H9 (cell line): ENCODE data around the gene NXNL2. TPM values are rescaled to one million over a fixed set of nuclear protein-coding genes. Genes with fewer than 3 reads are reported as not detected.

Experiments used
- DNase-seq: peaks from one replicate; pipeline ENCODE4 v3.0.0-alpha.2; 2017
- H2AFZ ChIP-seq: one replicate; pipeline ENCODE4 v1.6.1; 2013; ENCODE audit warnings: mild to moderate bottlenecking, low read length, control low read depth, moderate library complexity
- H2AK5ac ChIP-seq: 2 replicates; pipeline ENCODE4 v1.6.1; 2013; ENCODE audit warnings: low read length, control low read depth, mixed read lengths; ENCODE audit not compliant: insufficient read length
- H2BK120ac ChIP-seq: one replicate; pipeline ENCODE4 v1.6.1; 2013; ENCODE audit warnings: low read depth, mild to moderate bottlenecking, low read length, control low read depth, inconsistent platforms; ENCODE audit not compliant: poor library complexity, severe bottlenecking
- H2BK12ac ChIP-seq: 2 replicates; pipeline ENCODE4 v1.6.1; 2013; ENCODE audit warnings: low read length, control low read depth, mixed read lengths, low read depth; ENCODE audit not compliant: insufficient read length
- H2BK15ac ChIP-seq: 2 replicates; pipeline ENCODE4 v1.6.1; 2013; ENCODE audit warnings: low read depth, low read length, control low read depth
- H2BK20ac ChIP-seq: one replicate; pipeline ENCODE4 v1.6.1; 2013; ENCODE audit warnings: low read depth, mild to moderate bottlenecking, low read length, control low read depth, inconsistent platforms; ENCODE audit not compliant: poor library complexity, severe bottlenecking
- H2BK5ac ChIP-seq: 2 replicates; pipeline ENCODE4 v1.6.1; 2013; ENCODE audit warnings: low read length, control low read depth, mixed read lengths; ENCODE audit not compliant: insufficient read length
- H3K14ac ChIP-seq: 2 replicates; pipeline ENCODE4 v1.6.1; 2013; ENCODE audit warnings: low read length, control low read depth; ENCODE audit not compliant: insufficient read depth
- H3K18ac ChIP-seq: 2 replicates; pipeline ENCODE4 v1.6.1; 2013; ENCODE audit warnings: low read depth, mild to moderate bottlenecking, mixed read lengths, low read length, control low read depth; ENCODE audit not compliant: insufficient read length
- H3K23ac ChIP-seq: 2 replicates; pipeline ENCODE4 v1.6.1; 2013; ENCODE audit warnings: low read length, control low read depth, mixed read lengths, low read depth; ENCODE audit not compliant: insufficient read length
- H3K23me2 ChIP-seq: 2 replicates; pipeline ENCODE4 v1.6.1; 2013; ENCODE audit warnings: low read depth, mild to moderate bottlenecking, mixed read lengths, low read length, control low read depth; ENCODE audit not compliant: insufficient read length, poor library complexity, severe bottlenecking
- H3K27ac ChIP-seq: 2 replicates; pipeline ENCODE4 v1.5.1; 2013; ENCODE audit warnings: low read length, control low read depth, mixed read lengths, low read depth; ENCODE audit not compliant: insufficient read length
- H3K27me3 ChIP-seq: 2 replicates; pipeline ENCODE4 v1.6.1; 2013; ENCODE audit warnings: low read length, control low read depth, inconsistent platforms; ENCODE audit not compliant: insufficient read depth
- H3K4ac ChIP-seq: 2 replicates; pipeline ENCODE4 v1.6.1; 2013; ENCODE audit warnings: low read depth, mild to moderate bottlenecking, control low read depth, inconsistent platforms, low read length, moderate library complexity
- H3K4me1 ChIP-seq: 2 replicates; pipeline ENCODE4 v1.6.1; 2013; ENCODE audit warnings: low read length, control low read depth, inconsistent platforms; ENCODE audit not compliant: insufficient read depth
- H3K4me2 ChIP-seq: 2 replicates; pipeline ENCODE4 v1.6.1; 2013; ENCODE audit warnings: low read length, control low read depth, mixed read lengths; ENCODE audit not compliant: insufficient read length, insufficient read depth
- H3K56ac ChIP-seq: 2 replicates; pipeline ENCODE4 v1.6.1; 2013; ENCODE audit warnings: low read depth, mild to moderate bottlenecking, mixed read lengths, low read length, control low read depth; ENCODE audit not compliant: insufficient read length
- H3K79me1 ChIP-seq: 2 replicates; pipeline ENCODE4 v1.6.1; 2013; ENCODE audit warnings: low read depth, mild to moderate bottlenecking, moderate library complexity, low read length, control low read depth, inconsistent platforms; ENCODE audit not compliant: insufficient read depth, poor library complexity, severe bottlenecking
- H3K79me2 ChIP-seq: 2 replicates; pipeline ENCODE4 v1.6.1; 2013; ENCODE audit warnings: low read length, control low read depth, inconsistent platforms; ENCODE audit not compliant: insufficient read depth
- H3K9ac ChIP-seq: 2 replicates; pipeline ENCODE4 v1.6.1; 2013; ENCODE audit warnings: low read length, control low read depth, mixed read lengths; ENCODE audit not compliant: insufficient read length; ENCODE audit errors: extremely low read depth
- H3K9me3 ChIP-seq: one replicate; pipeline ENCODE4 v1.6.1; 2013; ENCODE audit warnings: low read depth, low read length, inconsistent platforms; ENCODE audit not compliant: control insufficient read depth
- H3T11ph ChIP-seq: one replicate; pipeline ENCODE4 v1.6.1; 2013; ENCODE audit warnings: mild to moderate bottlenecking, low read length, control low read depth, inconsistent platforms
- H4K20me1 ChIP-seq: one replicate; pipeline ENCODE4 v1.6.1; 2013; ENCODE audit not compliant: control insufficient read depth, insufficient read length, insufficient read depth
- H4K5ac ChIP-seq: 2 replicates; pipeline ENCODE4 v1.6.1; 2013; ENCODE audit warnings: low read depth, mild to moderate bottlenecking, mixed read lengths, low read length, control low read depth; ENCODE audit not compliant: insufficient read length
- H4K8ac ChIP-seq: replicated peaks from 2 replicates; pipeline ENCODE4 v1.6.1; 2013; ENCODE audit warnings: low read length, control low read depth, mixed read lengths, low read depth; ENCODE audit not compliant: insufficient read length
- H4K91ac ChIP-seq: 2 replicates; pipeline ENCODE4 v1.6.1; 2013; ENCODE audit warnings: low read depth, mild to moderate bottlenecking, moderate library complexity, mixed read lengths, low read length, control low read depth; ENCODE audit not compliant: insufficient read length
- H3K27ac Mint-ChIP-seq, 3 experiments: 2 replicates in 2 of 3; 3 replicates in 1 of 3; pipeline ENCODE4 v1.8.0; 2020 to 2021; ENCODE audit warnings: mixed read lengths in 3 of 3, mild to moderate bottlenecking in 1 of 3, moderate library complexity in 1 of 3
- H3K27me3 Mint-ChIP-seq: 2 replicates; pipeline ENCODE4 v1.8.0; 2021; ENCODE audit warnings: low read depth, mild to moderate bottlenecking, moderate library complexity, mixed read lengths
- H3K36me3 Mint-ChIP-seq, 3 experiments: 2 replicates in 2 of 3; 3 replicates in 1 of 3; pipeline ENCODE4 v1.8.0; 2020 to 2021; ENCODE audit warnings: low read depth in 3 of 3, mixed read lengths in 3 of 3; ENCODE audit not compliant: insufficient read depth in 1 of 3
- H3K4me1 Mint-ChIP-seq, 2 experiments: 2 replicates each; pipeline ENCODE4 v1.8.0; 2020; ENCODE audit warnings: mixed read lengths in 2 of 2
- H3K4me3 Mint-ChIP-seq, 2 experiments: 2 replicates in 1 of 2; 3 replicates in 1 of 2; pipeline ENCODE4 v1.8.0; 2020 to 2021; ENCODE audit warnings: mild to moderate bottlenecking in 2 of 2, mixed read lengths in 2 of 2, moderate library complexity in 1 of 2
- H3K9me3 Mint-ChIP-seq, 2 experiments: 2 replicates in 1 of 2; 3 replicates in 1 of 2; pipeline ENCODE4 v1.8.0; 2020; ENCODE audit warnings: mild to moderate bottlenecking in 2 of 2, mixed read lengths in 2 of 2, moderate library complexity in 1 of 2
- CTCF ChIP-seq: fragments of 200-600 bp; sonication (generic); conservative IDR thresholded peaks from 3 replicates; pipeline ENCODE4 v1.8.0; 2021; ENCODE audit warnings: antibody characterized with exemption, mild to moderate bottlenecking
- WGBS: extraction: QIAGEN DNeasy Blood & Tissue Kit; methylation state at CpG from one replicate; pipeline ENCODE4 v1.1.7; 2013; ENCODE audit warnings: missing lambda C conversion rate, low lambda C conversion rate, mixed read lengths; ENCODE audit not compliant: insufficient read length; ENCODE audit errors: extremely low coverage; 5-methylcytosine and 5-hydroxymethylcytosine counted together
- total RNA-seq: library from RNA; stranded (reverse); gene quantifications from 2 replicates; pipeline ENCODE4 v1.2.1, GENCODE V29; 2021

NXNL2 gene
- total RNA-seq, 1 experiment from 2014 or later, result 0.57 TPM

GRCh38 chr9:88572684-88573083 lies 37.7 kb downstream of the NXNL2 start:
- DNase-seq, result no peak
- no peaks in the 10 kb centered on the region for H3K23me2 ChIP-seq
- no peak overlapping the region for H4K91ac ChIP-seq
- peaks cover 0 to 3% of the 10 kb centered on the region in 2 experiments; a peak in 2 of 4 replicates for H3K4me1 Mint-ChIP-seq
- H4K8ac ChIP-seq, result no peak overlapping the region
- H2BK5ac ChIP-seq, result no peak overlapping the region
- no peak overlapping the region for H2AK5ac ChIP-seq
- H3K4me1 ChIP-seq, result no peaks in the 10 kb centered on the region
- H3K56ac ChIP-seq, result no peak overlapping the region
- H3K14ac ChIP-seq, result no peak overlapping the region
- H2BK20ac ChIP-seq, result no peak overlapping the region
- H3K27ac ChIP-seq, result no peak overlapping the region
- H3K79me1 ChIP-seq, result no peaks in the 10 kb centered on the region
- H3K23ac ChIP-seq, result no peak overlapping the region
- H3K18ac ChIP-seq, result no peak overlapping the region
- no peak overlapping the region for H2AFZ ChIP-seq
- H3K4me2 ChIP-seq, result no peak overlapping the region
- H2BK12ac ChIP-seq, result no peak overlapping the region
- no peaks in the 10 kb centered on the region for H3K9me3 ChIP-seq
- no peak overlapping the region for H3K27ac Mint-ChIP-seq
- H3K4me3 Mint-ChIP-seq, result no peak overlapping the region
- peaks cover 4% of the 10 kb centered on the region for H3K27me3 Mint-ChIP-seq
- H4K5ac ChIP-seq, result no peak overlapping the region
- no peak overlapping the region for H3K9ac ChIP-seq
- no peak overlapping the region for H3K4ac ChIP-seq
- H4K20me1 ChIP-seq, result no peaks in the 10 kb centered on the region
- H3K36me3 Mint-ChIP-seq, result no peaks in the 10 kb centered on the region
- H3T11ph ChIP-seq, result no peak overlapping the region
- no peaks in the 10 kb centered on the region for H3K27me3 ChIP-seq
- no peaks in the 10 kb centered on the region; a peak in 1 of 5 replicates for H3K9me3 Mint-ChIP-seq
- no peak overlapping the region for H2BK120ac ChIP-seq
- no peak overlapping the region for H2BK15ac ChIP-seq
- no CpG with 5 or more reads among the region's 7 CpGs for WGBS
- no peak for TF ChIP-seq CTCF
- no peaks in the 10 kb centered on the region for H3K79me2 ChIP-seq
